GM18909 (cell line): Measurements from ENCODE around the gene SPDYE17.
"Not testable (repeated sequence)": the region's sequence is repeated elsewhere in the genome, so short reads cannot be mapped to it uniquely, and the experiment has no call there.

Experiments used
- ATAC-seq: cut with Tn5 transposase; IDR thresholded peaks from one replicate; pipeline ENCODE4 v1.9.1; 2021; ENCODE audit warnings: mild to moderate bottlenecking; ENCODE audit not compliant: unreplicated experiment, poor library complexity

Gene SPDYE17

GRCh38 chr7:76974793-76975579 is 57.2 kb downstream of the SPDYE17 start:
- not testable (repeated sequence) for ATAC-seq

GRCh38 chr7:76974336-76974735 is 57.8 kb downstream of the SPDYE17 start:
- ATAC-seq = not testable (repeated sequence)

- ATAC-seq = not testable (repeated sequence)
These were observed 59.8 kb downstream of the SPDYE17 start for GRCh38 chr7:76972391-76972790.
